NCI-H2227 (cell line): ENCODE measurements around the gene HFE.
"Not testable (repeated sequence)": the region's sequence is repeated elsewhere in the genome, so short reads cannot be mapped to it uniquely, and the experiment has no call there.

Source experiments
- DNase-seq: peaks from one replicate; lab custom pipeline; 2025; ENCODE audit not compliant: unreplicated experiment; lab: John Stamatoyannopoulos, UW

HFE gene

GRCh38 chr6:26087284-26088115 is at the start of gene HFE:
Gene HFE, plus strand, starts transcription at chr6:26087429. Its CDS starts 12 bp downstream, at chr6:26087441.
- DNase-seq: peak; percentile 49

GRCh38 chr6:26041946-26042345 is 45.3 kb upstream of the HFE start:
- no peak for DNase-seq

GRCh38 chr6:26043384-26044139 is 43.7 kb upstream of the HFE start:
- DNase-seq: peak; percentile 97

- DNase-seq: peak; percentile 50
Observed at GRCh38 chr6:26044140-26045064, 42.8 kb upstream of the HFE start.

GRCh38 chr6:26045065-26045927 is 41.9 kb upstream of the HFE start:
- peak; percentile 97 for DNase-seq

GRCh38 chr6:26045928-26046368 is 41.3 kb upstream of the HFE start:
- DNase-seq: no peak

- not testable (repeated sequence) for DNase-seq
Observed at GRCh38 chr6:26047329-26047728, 39.9 kb upstream of the HFE start.

- no peak for DNase-seq
Observed at GRCh38 chr6:26048590-26048989, 38.6 kb upstream of the HFE start.

GRCh38 chr6:26051665-26052310 is 35.4 kb upstream of the HFE start:
- no peak for DNase-seq

GRCh38 chr6:26052762-26053250 is 34.4 kb upstream of the HFE start:
- DNase-seq: not testable (repeated sequence)

- DNase-seq: no peak
Observed at GRCh38 chr6:26053992-26054780, 33.0 kb upstream of the HFE start.

- DNase-seq: peak; percentile 93
Observed at GRCh38 chr6:26054781-26055718, 32.2 kb upstream of the HFE start.

- peak; percentile 92 for DNase-seq
Observed at GRCh38 chr6:26055719-26056582, 31.3 kb upstream of the HFE start.

- peak; percentile 43 for DNase-seq
Observed at GRCh38 chr6:26056583-26057350, 30.5 kb upstream of the HFE start.

GRCh38 chr6:26057899-26058298 is 29.3 kb upstream of the HFE start:
- DNase-seq: no peak
